Small intestine (tissue), 7 donors: Measurements from ENCODE around the gene SH3GL2. TPM values are rescaled to one million over a fixed set of nuclear protein-coding genes. Genes with fewer than 3 reads are reported as not detected.

ENCODE experiments used
- DNase-seq, 2 donors: peaks; one replicate each; pipeline versions ENCODE4 v3.0.0 to v3.0.0-alpha.2; 2013
- FAIRE-seq: peaks from 2 replicates; lab custom pipeline; 2012; peaks lifted over from hg19 to GRCh38; lab: Jason Lieb, UNC
- H3K27ac ChIP-seq, 3 donors: one replicate each; pipeline ENCODE4 v1.5.1; 2013; ENCODE audit warnings: low read length in 2 of 3, mild to moderate bottlenecking in 2 of 3, control low read depth in 1 of 3, inconsistent platforms in 1 of 3, low read depth in 1 of 3, moderate library complexity in 1 of 3
- H3K27me3 ChIP-seq, 3 donors: one replicate each; pipeline ENCODE4 v1.6.1; 2013; ENCODE audit warnings: low read length in 3 of 3, inconsistent platforms in 1 of 3; ENCODE audit not compliant: control insufficient read depth in 3 of 3, insufficient read depth in 3 of 3
- H3K36me3 ChIP-seq, 3 donors: one replicate each; pipeline ENCODE4 v1.6.1; 2013; ENCODE audit warnings: low read length in 3 of 3, inconsistent platforms in 1 of 3, low read depth in 1 of 3, mild to moderate bottlenecking in 1 of 3, moderate library complexity in 1 of 3; ENCODE audit not compliant: control insufficient read depth in 3 of 3, insufficient read depth in 2 of 3
- H3K4me1 ChIP-seq, 3 donors: one replicate each; pipeline ENCODE4 v1.6.1; 2013; ENCODE audit warnings: low read length in 2 of 3, inconsistent platforms in 1 of 3, low read depth in 1 of 3, mild to moderate bottlenecking in 1 of 3, moderate library complexity in 1 of 3; ENCODE audit not compliant: control insufficient read depth in 3 of 3, insufficient read depth in 2 of 3
- H3K4me3 ChIP-seq, 3 donors: one replicate each; pipeline ENCODE4 v1.5.1; 2013; ENCODE audit warnings: low read length in 3 of 3, control low read depth in 1 of 3, inconsistent platforms in 1 of 3, low read depth in 1 of 3, mild to moderate bottlenecking in 1 of 3, moderate library complexity in 1 of 3
- H3K9me3 ChIP-seq, 2 donors: one replicate each; pipeline ENCODE4 v1.6.1; 2013; ENCODE audit warnings: low read depth in 1 of 2, low read length in 1 of 2; ENCODE audit not compliant: control insufficient read depth in 2 of 2, insufficient read depth in 1 of 2
- WGBS, 3 donors: extraction: QIAGEN DNeasy Blood & Tissue Kit; methylation state at CpG; one replicate each; pipeline ENCODE4 v1.1.7; 2013; 5-methylcytosine and 5-hydroxymethylcytosine counted together
- polyA plus RNA-seq, 4 donors: library from polyadenylated mRNA; stranded (reverse) in 3 of 4; unstranded in 1 of 4; fragments of 200-250 nt in 3 of 4; fragments of 120-200 nt in 1 of 4; gene quantifications; one replicate each; pipeline versions ENCODE4 v1.2.1 to v1.2.3, GENCODE V29; 2013
- donor health status: healthy with polysubstance abuse.
- donor health status: control.
- donor health status: control.
- donor health status: Bipolar disorder and iron deficiency.
- donor health status: healthy.

SH3GL2 gene
- polyA plus RNA-seq, 4 donors: 0.70 to 3.3 TPM; not detected in 2

GRCh38 chr9:17594961-17595360, 16.1 kb downstream of the SH3GL2 start:
- Histone ChIP-seq H3K27me3 (no peaks in the 10 kb centered on the region), H3K4me1 (no peaks in the 10 kb centered on the region), H3K36me3 (no peaks in the 10 kb centered on the region), H3K9me3 (no peaks in the 10 kb centered on the region), H3K27ac (no peak overlapping the region), H3K4me3 (no peak overlapping the region)
- DNase-seq: no peak
- whole genome bisulfite sequencing, 3 donors: 76 to 92% (median 88%) methylated on average over 3 of the region's 3 CpGs
- FAIRE-seq: no peak

- DNase-seq (no peak), FAIRE-seq (no peak)
- Histone ChIP-seq H3K36me3 (no peaks in the 10 kb centered on the region), H3K27me3 (no peaks in the 10 kb centered on the region), H3K9me3 (no peaks in the 10 kb centered on the region), H3K4me1 (no peaks in the 10 kb centered on the region), H3K4me3 (no peak overlapping the region), H3K27ac (no peak overlapping the region)
- 66 to 87% (median 69%) methylated on average over 3 of the region's 3 CpGs for WGBS, 3 donors
Measured at GRCh38 chr9:17597977-17598376, 19.1 kb downstream of the SH3GL2 start.

DNA sequence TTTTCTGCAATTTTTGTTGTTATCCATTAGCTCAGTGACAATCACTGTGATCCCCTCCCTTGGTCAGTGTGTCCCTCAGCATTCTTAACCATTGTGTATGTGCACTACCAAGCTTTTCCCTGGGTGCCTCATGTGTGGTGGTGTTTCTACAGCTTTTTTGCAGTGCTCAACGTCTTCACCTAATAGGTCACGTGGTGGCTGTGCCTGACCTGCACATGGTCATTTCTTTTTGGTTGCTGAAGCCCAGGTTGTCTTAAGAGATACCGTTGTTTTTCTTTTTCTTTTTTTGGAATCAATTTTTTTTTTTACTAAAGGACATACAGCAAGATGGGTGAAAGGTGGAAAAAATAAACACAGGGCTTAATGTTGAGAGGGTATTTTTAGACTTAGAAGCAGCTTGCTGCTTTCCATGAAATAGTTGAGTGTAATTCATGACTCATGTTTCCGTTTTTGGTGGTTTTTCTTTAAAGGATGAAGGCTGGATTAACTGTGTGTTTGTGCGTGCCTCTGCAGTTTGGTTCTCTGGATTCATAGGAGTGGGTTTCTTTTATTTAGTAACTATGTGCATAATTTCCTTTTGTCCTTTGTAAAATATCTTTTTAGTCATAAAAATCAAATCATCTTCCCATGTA, 22.2 kb downstream of the SH3GL2 start:
- DNase-seq (no peak), FAIRE-seq (no peak)
- Histone ChIP-seq H3K36me3 (no peaks in the 10 kb centered on the region), H3K27ac (no peak overlapping the region), H3K4me1 (no peaks in the 10 kb centered on the region), H3K27me3 (no peaks in the 10 kb centered on the region), H3K9me3 (no peaks in the 10 kb centered on the region), H3K4me3 (no peak overlapping the region)
- WGBS, 3 donors: 57 to 61% (median 58%) methylated on average over 5 of the region's 5 CpGs

GRCh38 chr9:17604556-17604955, 25.7 kb downstream of the SH3GL2 start:
- no peaks in the 10 kb centered on the region for H3K36me3 ChIP-seq
- no peak for FAIRE-seq
- H3K4me3 ChIP-seq: no peak overlapping the region
- H3K9me3 ChIP-seq: no peaks in the 10 kb centered on the region
- no peaks in the 10 kb centered on the region for H3K4me1 ChIP-seq
- DNase-seq: no peak
- no peak overlapping the region for H3K27ac ChIP-seq
- H3K27me3 ChIP-seq: peaks cover 0 to 1% (median 0%) of the 10 kb centered on the region in 3 donors
- 75 to 90% (median 83%) methylated on average over 5 of the region's 5 CpGs for WGBS, 3 donors

- H3K27me3 ChIP-seq: peaks cover 0 to 1% (median 0%) of the 10 kb centered on the region in 3 donors
- H3K9me3 ChIP-seq: no peaks in the 10 kb centered on the region
- H3K4me3 ChIP-seq: no peak overlapping the region
- no peak overlapping the region for H3K27ac ChIP-seq
- DNase-seq (no peak), FAIRE-seq (no peak)
- 69 to 71% (median 69%) methylated on average over 7 of the region's 7 CpGs for WGBS, 3 donors
- H3K36me3 ChIP-seq: no peaks in the 10 kb centered on the region
- H3K4me1 ChIP-seq: no peaks in the 10 kb centered on the region
Measured at GRCh38 chr9:17609312-17610005, 30.6 kb downstream of the SH3GL2 start.

- WGBS, 3 donors: 88 to 94% (median 91%) methylated on average over 2 of the region's 2 CpGs
- no peak for FAIRE-seq
Measured at GRCh38 chr9:17611342-17611741, 32.5 kb downstream of the SH3GL2 start.

DNA sequence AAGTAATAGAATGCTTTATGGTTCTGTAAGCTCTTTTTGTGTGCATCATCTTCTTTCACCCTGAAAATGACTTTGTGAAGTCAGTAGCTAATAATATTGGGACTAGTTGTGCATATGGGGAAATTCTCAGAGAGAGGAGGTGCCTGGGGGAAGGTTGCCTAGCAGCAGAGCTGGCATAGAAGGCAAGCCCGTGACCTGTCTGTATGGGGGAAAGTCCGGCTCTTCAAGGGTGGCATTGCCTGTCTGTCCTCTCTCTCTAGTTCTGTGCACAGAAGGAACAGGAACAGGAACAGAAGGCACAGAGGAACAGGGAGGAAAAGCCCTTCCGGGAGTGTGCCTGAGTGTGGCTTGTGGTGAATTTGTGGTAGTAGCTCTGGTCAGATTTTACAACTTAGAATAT, 33.1 kb downstream of the SH3GL2 start:
- FAIRE-seq: no peak

More at GRCh38 chr9:17611342-17611741, 32.5 kb downstream of the SH3GL2 start:
- no peaks in the 10 kb centered on the region for H3K36me3 ChIP-seq
- no peaks in the 10 kb centered on the region for H3K4me1 ChIP-seq
- H3K4me3 ChIP-seq: no peak overlapping the region
- H3K9me3 ChIP-seq: no peaks in the 10 kb centered on the region
- no peak overlapping the region for H3K27ac ChIP-seq
- H3K27me3 ChIP-seq: peaks cover 0 to 1% (median 0%) of the 10 kb centered on the region in 3 donors
- DNase-seq: no peak

DNA sequence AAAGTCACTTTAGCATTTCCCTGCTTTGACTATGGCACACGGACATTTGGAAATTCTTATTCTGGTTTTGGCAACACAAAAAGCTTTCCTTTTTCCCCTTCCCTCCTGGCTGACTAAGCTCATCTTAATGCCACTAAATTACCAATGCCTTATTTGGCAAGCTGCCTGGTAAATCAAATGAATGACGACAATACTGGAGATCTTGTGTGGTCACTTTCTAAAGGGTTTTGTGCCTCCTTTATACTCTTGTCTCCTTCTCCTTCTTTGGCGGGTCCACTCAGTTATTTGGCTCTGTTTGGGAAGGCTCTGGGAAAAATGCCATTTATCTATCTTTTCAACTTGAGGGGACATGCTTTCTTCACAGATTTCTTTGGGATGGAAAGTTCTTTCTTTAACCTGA, 34.9 kb downstream of the SH3GL2 start:
- FAIRE-seq: no peak
- Histone ChIP-seq H3K9me3 (no peaks in the 10 kb centered on the region), H3K4me3 (no peak overlapping the region), H3K36me3 (no peaks in the 10 kb centered on the region), H3K4me1 (no peaks in the 10 kb centered on the region), H3K27me3 (peaks cover 0 to 1% (median 0%) of the 10 kb centered on the region in 3 donors), H3K27ac (no peak overlapping the region)
- WGBS, 3 donors: 58 to 61% (median 59%) methylated on average over 3 of the region's 3 CpGs
- no peak for DNase-seq

More for the DNA sequence above, 33.1 kb downstream of the SH3GL2 start:
- H3K36me3 ChIP-seq: no peaks in the 10 kb centered on the region
- H3K27me3 ChIP-seq: peaks cover 0 to 1% (median 0%) of the 10 kb centered on the region in 3 donors
- H3K4me3 ChIP-seq: no peak overlapping the region
- 20 to 53% (median 23%) methylated on average over 3 of the region's 3 CpGs for WGBS, 3 donors
- no peak for DNase-seq
- no peaks in the 10 kb centered on the region for H3K4me1 ChIP-seq
- no peaks in the 10 kb centered on the region for H3K9me3 ChIP-seq
- no peak overlapping the region for H3K27ac ChIP-seq
